Measurements from ENCODE around the gene RAP1GAP. TPM values are rescaled to one million over a fixed set of nuclear protein-coding genes. Genes with fewer than 3 reads are reported as not detected.

The RAP1GAP gene
- total and polyA plus RNA-seq, 4 donors, result 5.6 to 64.7 (median 28.0) TPM

DNA sequence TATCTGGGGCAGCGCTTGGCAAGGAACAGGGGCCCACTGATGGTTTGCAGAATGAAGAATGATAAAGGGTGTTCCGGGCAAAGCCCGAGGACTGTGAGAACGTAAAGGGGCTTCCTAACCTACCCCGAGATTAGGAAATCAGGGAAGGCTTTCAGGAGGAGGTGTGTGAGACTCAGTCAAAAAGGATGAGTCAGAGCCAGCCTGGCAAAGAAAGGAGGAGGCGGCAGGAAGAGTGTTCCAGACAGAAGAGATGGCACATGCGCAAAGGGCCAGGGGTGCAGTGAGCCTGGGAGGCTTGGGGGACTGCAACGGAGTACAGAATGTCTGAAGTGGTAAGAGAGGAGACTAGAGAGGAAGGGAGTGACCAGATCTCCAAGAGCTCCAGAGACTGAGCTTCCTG lies 70.3 kb downstream of the RAP1GAP start:
- H3K27me3 ChIP-seq (ENCODE audit: control insufficient read depth in 3 of 3, insufficient read depth in 3 of 3, low read length in 2 of 3), result no peaks in the 10 kb centered on the region
- WGBS, 2 donors, result 78 to 84% methylated on average over 8 of the region's 8 CpGs
- DNase-seq (no peak), ATAC-seq (ENCODE audit: insufficient read depth, low FRiP score) (no peak)
- TF ChIP-seq, protein P1, sequence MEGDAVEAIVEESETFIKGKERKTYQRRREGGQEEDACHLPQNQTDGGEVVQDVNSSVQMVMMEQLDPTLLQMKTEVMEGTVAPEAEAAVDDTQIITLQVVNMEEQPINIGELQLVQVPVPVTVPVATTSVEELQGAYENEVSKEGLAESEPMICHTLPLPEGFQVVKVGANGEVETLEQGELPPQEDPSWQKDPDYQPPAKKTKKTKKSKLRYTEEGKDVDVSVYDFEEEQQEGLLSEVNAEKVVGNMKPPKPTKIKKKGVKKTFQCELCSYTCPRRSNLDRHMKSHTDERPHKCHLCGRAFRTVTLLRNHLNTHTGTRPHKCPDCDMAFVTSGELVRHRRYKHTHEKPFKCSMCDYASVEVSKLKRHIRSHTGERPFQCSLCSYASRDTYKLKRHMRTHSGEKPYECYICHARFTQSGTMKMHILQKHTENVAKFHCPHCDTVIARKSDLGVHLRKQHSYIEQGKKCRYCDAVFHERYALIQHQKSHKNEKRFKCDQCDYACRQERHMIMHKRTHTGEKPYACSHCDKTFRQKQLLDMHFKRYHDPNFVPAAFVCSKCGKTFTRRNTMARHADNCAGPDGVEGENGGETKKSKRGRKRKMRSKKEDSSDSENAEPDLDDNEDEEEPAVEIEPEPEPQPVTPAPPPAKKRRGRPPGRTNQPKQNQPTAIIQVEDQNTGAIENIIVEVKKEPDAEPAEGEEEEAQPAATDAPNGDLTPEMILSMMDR (IDR thresholded peaks at IDR 0.05; ENCODE audit: control extremely low read depth, extremely low read depth), result no peak
- no peak overlapping the region for H3K27ac ChIP-seq (ENCODE audit: low read depth in 1 of 2, low read length in 1 of 2)
- no peak overlapping the region for H3K4me3 ChIP-seq
- no peak overlapping the region for H3K9ac ChIP-seq (ENCODE audit: insufficient read depth in 1 of 2, low read length in 2 of 2)
- H3K36me3 ChIP-seq (ENCODE audit: control insufficient read depth in 4 of 4, insufficient read depth in 4 of 4, low read length in 4 of 4), result peaks cover 0 to 4% (median 0%) of the 10 kb centered on the region in 4 donors
- no peaks in the 10 kb centered on the region for H3K4me1 ChIP-seq (ENCODE audit: control insufficient read depth in 5 of 5, insufficient read depth in 5 of 5, low read length in 5 of 5)
- peaks cover 0 to 2% (median 0%) of the 10 kb centered on the region in 4 donors for H3K9me3 ChIP-seq (ENCODE audit: control insufficient read depth in 4 of 4, insufficient read depth in 3 of 4, low read length in 3 of 4)

DNA sequence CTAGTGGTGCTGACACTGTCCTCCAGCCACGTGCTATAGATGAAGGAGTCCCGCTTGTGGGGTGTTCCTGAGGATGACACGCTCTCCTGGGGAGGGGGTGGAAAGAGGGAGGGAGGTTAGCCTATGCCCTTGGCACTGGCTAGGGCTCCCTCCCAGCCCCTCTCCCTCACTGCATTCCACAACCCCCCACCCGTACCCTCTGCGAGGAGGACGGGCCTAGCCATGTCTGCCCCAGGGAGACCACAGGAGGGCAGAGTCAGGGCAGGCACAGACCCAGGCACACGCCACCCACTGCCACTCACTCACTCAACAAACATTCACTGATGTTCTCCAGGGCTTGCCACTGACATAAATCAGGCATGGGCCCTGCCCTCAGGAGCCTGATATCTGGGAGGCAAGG lies 70.7 kb downstream of the RAP1GAP start:
- peaks cover 0 to 2% (median 0%) of the 10 kb centered on the region in 4 donors for H3K9me3 ChIP-seq (ENCODE audit: control insufficient read depth in 4 of 4, insufficient read depth in 3 of 4, low read length in 3 of 4)
- DNase-seq, result no peak
- H3K9ac ChIP-seq (ENCODE audit: insufficient read depth in 1 of 2, low read length in 2 of 2), result no peak overlapping the region
- peaks cover 0 to 4% (median 0%) of the 10 kb centered on the region in 4 donors for H3K36me3 ChIP-seq (ENCODE audit: control insufficient read depth in 4 of 4, insufficient read depth in 4 of 4, low read length in 4 of 4)
- H3K4me3 ChIP-seq, result no peak overlapping the region
- no peaks in the 10 kb centered on the region for H3K27me3 ChIP-seq (ENCODE audit: control insufficient read depth in 3 of 3, insufficient read depth in 3 of 3, low read length in 2 of 3)
- H3K4me1 ChIP-seq (ENCODE audit: control insufficient read depth in 5 of 5, insufficient read depth in 5 of 5, low read length in 5 of 5), result no peaks in the 10 kb centered on the region
- ATAC-seq (ENCODE audit: insufficient read depth, low FRiP score), result no peak
- H3K27ac ChIP-seq (ENCODE audit: low read depth in 1 of 2, low read length in 1 of 2), result no peak overlapping the region
- TF ChIP-seq, protein P1 (IDR thresholded peaks at IDR 0.05; ENCODE audit: control extremely low read depth, extremely low read depth), result no peak
- WGBS, 2 donors, result 70 to 75% methylated on average over 7 of the region's 7 CpGs

DNA sequence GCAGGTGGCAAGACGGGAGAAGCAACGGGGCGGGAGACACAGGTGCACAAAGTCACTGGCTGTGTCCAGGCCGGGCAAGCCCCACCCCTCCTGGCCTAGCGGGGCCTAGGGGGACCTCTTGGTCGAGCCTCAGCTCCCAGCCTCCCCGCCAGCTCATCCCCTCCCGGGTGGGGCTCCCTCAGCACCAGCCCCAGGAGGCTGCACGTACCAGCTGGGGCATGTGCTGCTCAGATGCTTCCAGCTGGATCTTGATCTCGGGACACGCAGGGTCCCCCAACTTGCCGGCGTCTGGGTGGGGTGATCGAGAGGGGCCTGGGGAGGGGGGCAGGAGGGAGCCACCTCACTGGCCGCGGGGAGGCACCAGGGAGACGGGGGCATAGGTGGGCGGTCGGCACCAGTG lies 71.4 kb downstream of the RAP1GAP start:
- no peak overlapping the region for H3K9ac ChIP-seq (ENCODE audit: insufficient read depth in 1 of 2, low read length in 2 of 2)
- H3K4me3 ChIP-seq, result no peak overlapping the region
- TF ChIP-seq, protein P1 (IDR thresholded peaks at IDR 0.05; ENCODE audit: control extremely low read depth, extremely low read depth), result no peak
- no peaks in the 10 kb centered on the region for H3K27me3 ChIP-seq (ENCODE audit: control insufficient read depth in 3 of 3, insufficient read depth in 3 of 3, low read length in 2 of 3)
- WGBS, 2 donors, result 84 to 91% methylated on average over 19 of the region's 19 CpGs
- H3K27ac ChIP-seq (ENCODE audit: low read depth in 1 of 2, low read length in 1 of 2), result no peak overlapping the region
- ATAC-seq (ENCODE audit: insufficient read depth, low FRiP score), result no peak
- peaks cover 0 to 2% (median 0%) of the 10 kb centered on the region in 4 donors for H3K9me3 ChIP-seq (ENCODE audit: control insufficient read depth in 4 of 4, insufficient read depth in 3 of 4, low read length in 3 of 4)
- no peaks in the 10 kb centered on the region for H3K4me1 ChIP-seq (ENCODE audit: control insufficient read depth in 5 of 5, insufficient read depth in 5 of 5, low read length in 5 of 5)
- DNase-seq, result no peak
- H3K36me3 ChIP-seq (ENCODE audit: control insufficient read depth in 4 of 4, insufficient read depth in 4 of 4, low read length in 4 of 4), result peaks cover 0 to 4% (median 0%) of the 10 kb centered on the region in 4 donors

DNA sequence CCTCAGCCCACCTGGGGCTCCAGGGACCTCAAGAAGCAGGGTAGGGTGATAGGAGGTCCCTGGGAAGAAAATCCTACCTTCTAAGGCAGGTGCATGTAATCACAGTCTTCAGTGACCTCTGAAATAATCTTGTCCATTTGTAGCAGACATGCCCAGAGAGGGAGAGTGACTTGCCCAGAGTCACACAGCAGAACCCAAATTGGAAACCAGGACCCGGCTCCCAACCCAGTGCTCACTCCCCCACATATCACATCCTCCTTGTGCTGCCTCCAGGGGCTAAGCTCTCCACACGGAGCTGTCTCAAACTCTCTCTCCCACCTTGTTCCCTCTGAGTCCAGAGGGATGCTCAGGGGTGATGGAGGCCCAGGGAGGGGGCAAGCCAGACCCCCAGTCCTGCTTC lies 72.5 kb downstream of the RAP1GAP start:
- whole genome bisulfite sequencing, 2 donors, result 82 to 100% methylated on average over 2 of the region's 2 CpGs
- TF ChIP-seq, protein P1 (IDR thresholded peaks at IDR 0.05; ENCODE audit: control extremely low read depth, extremely low read depth), result no peak
- no peak for DNase-seq
- Histone ChIP-seq H3K27me3 (ENCODE audit: control insufficient read depth in 3 of 3, insufficient read depth in 3 of 3, low read length in 2 of 3) (no peaks in the 10 kb centered on the region), H3K4me1 (ENCODE audit: control insufficient read depth in 5 of 5, insufficient read depth in 5 of 5, low read length in 5 of 5) (no peaks in the 10 kb centered on the region), H3K27ac (ENCODE audit: low read depth in 1 of 2, low read length in 1 of 2) (no peak overlapping the region), H3K9me3 (ENCODE audit: control insufficient read depth in 4 of 4, insufficient read depth in 3 of 4, low read length in 3 of 4) (no peaks in the 10 kb centered on the region), H3K9ac (ENCODE audit: insufficient read depth in 1 of 2, low read length in 2 of 2) (no peak overlapping the region), H3K36me3 (ENCODE audit: control insufficient read depth in 4 of 4, insufficient read depth in 4 of 4, low read length in 4 of 4) (peaks cover 0 to 1% (median 0%) of the 10 kb centered on the region in 4 donors), H3K4me3 (no peak overlapping the region)
- ATAC-seq (ENCODE audit: insufficient read depth, low FRiP score), result no peak
